CD1c-positive myeloid dendritic cell (primary cell): ENCODE measurements around the gene LUZP4.
"Not testable (repeated sequence)": the region's sequence is repeated elsewhere in the genome, so short reads cannot be mapped to it uniquely, and the experiment has no call there.

Experiments
- DNase-seq: peaks from one replicate; pipeline ENCODE4 v3.0.0-alpha.2; 2016; ENCODE audit errors: extremely low spot score

Gene LUZP4

GRCh38 chrX:115289465-115289864 lies at the start of gene LUZP4:
TSS of gene LUZP4 (plus strand) at chrX:115289715. CDS start at chrX:115289760, 45 bp downstream.
- no peak for DNase-seq

DNA sequence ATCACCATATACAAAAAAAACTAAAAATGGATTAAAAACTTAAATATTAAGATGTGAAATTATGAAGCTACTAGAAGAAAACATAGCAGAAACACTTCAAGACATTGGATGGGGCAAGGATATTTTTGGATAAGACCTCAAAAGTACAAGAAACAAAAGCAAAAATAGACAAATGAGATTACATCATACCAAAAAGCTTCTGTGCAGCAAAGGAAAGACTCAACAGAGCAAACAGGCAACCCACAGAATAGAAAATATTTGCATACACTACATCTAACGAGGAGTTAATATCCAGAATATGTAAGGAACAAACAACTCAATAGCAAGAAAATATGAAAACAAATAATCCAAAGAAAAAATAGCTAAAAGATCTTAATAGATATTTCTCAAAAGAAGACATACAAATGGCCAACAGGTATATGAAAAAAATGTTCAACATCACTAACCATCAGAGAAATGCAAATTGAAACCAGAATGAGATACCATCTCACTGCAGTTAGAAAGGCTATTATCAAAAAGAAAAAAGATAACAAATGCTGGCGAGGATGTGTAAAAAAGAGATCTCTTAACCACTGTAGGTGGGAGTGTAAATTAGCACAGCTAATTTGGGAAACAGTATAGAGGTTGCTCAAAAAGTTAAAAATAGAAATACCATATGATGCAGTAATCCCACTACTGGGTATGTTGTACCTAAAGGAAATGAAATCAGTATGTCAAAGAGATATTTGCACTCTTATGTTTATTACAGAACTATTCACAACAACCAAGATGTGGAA lies 37.9 kb upstream of the LUZP4 start:
- no peak for DNase-seq

- DNase-seq = no peak
Observed at GRCh38 chrX:115255003-115255402, 34.5 kb upstream of the LUZP4 start.

- no peak for DNase-seq
Observed at GRCh38 chrX:115257711-115258110, 31.8 kb upstream of the LUZP4 start.

DNA sequence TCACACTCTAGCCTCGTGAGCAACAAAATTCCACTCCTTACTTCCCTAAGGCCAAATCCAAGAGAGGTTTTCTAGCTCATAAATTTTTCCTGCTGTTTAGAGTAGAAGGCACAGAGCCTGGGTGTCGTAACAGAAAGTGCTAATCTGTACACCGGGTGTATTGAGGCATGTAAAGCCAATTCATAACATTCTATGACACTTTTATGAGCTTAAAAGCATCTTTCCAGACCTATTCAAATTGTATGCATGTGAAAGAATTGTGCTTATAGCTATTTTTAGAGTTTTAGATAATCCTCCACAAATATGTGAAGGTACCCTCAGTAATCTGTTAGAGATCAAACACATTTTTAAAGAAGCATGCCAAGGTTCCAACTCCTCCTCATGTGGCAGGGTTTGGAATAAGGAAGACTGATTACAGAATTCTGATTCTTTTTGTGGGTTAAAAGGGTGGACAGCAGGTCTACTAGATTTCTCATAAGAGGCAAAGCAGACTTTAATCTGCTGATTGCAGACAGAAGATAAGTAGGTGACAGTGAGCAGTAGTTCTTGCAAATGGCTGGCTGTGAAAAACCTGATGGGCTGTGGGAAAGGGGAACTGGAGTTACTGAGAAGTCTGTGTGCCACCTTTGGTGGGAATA lies 30.2 kb upstream of the LUZP4 start:
- DNase-seq = no peak

GRCh38 chrX:115260330-115260729 lies 29.2 kb upstream of the LUZP4 start:
- DNase-seq = no peak

DNA sequence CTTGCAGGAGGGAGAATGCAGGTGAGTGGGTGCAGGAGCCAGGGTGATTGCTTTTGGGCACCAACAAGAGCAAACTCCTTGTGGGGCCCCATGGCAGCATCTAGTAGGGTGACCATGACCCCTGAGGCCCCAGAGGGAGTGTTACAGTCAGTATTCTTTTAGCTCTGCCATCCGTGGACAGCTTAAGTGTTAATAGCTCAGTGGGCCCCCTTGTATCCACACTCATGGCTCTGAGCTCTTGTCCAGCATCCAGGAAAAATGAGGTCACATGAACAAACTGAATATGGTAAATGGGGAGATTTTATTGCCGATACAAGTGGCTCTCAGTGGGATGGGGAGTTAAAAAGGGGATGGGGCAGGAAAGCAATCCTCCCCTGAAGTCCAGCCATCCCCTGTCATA lies 28.4 kb upstream of the LUZP4 start:
- DNase-seq = no peak

DNA sequence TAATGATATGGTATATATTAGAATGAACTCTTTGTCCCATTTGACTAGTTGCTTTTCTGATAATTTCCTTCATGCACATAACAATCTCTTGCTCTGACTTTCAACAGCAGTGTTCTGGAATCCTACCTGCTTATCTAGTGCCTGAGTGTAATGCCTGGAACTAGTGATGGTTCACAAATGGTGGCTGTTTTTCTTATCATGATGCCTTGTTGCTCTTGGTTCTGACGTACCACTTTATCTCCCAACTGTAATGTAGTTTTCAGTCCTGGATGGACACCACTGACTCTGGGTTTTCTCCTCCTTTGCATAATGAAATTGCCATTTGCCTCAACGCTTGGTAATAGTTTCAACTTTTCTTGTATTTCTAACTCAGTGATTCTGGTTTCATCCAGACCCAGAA lies 25.5 kb upstream of the LUZP4 start:
- DNase-seq = no peak

DNA sequence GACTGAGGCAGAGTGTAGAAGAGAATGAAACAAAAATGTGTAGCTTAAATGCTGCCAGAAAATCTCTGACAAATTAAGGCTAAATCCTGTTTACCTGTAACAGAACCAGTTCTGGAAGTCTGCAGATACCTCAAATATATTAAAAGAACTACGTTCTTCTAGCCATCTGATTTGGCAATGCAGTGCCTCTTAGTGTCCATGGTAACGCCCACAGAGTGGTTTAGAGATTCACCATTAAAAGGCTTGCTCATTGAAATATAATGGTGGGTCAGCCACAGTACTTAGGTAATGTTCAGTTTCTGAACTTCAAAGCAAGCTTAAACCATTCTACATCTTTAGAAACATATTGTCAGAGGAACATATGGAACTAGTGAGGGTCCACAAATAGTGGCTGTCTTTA lies 23.2 kb upstream of the LUZP4 start:
- no peak for DNase-seq

- DNase-seq = no peak
Observed at GRCh38 chrX:115268421-115268820, 21.1 kb upstream of the LUZP4 start.

DNA sequence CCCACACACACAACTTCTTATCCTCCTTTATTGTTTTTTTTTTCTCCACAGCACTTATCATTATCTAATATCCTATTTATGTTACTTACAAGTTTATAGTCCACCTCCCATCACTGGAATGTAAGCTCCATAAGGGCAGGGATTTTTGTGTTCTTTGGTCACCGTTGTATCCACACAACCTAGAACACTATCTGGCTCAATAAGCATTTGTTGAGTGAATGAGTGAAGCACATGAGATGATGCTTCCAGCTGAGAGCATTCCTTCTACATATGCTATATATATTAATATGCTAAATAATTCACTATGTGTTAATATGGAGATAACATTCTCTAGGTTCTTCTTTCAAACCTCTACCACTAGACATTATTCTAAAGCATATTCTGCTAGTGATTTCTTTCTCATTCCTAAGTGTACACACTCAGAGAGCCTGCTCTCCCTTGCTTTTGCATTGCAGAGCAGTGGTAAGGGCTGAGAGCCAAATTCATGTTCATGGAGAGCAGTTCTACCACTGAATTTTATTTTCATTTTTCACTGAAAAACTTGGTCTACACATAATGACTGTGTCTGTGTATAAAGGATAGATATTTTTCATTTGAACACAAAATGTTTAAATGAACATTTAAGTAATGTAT lies 20.3 kb upstream of the LUZP4 start:
- DNase-seq = no peak

GRCh38 chrX:115284877-115285276 lies 4.6 kb upstream of the LUZP4 start:
- DNase-seq = no peak

DNA sequence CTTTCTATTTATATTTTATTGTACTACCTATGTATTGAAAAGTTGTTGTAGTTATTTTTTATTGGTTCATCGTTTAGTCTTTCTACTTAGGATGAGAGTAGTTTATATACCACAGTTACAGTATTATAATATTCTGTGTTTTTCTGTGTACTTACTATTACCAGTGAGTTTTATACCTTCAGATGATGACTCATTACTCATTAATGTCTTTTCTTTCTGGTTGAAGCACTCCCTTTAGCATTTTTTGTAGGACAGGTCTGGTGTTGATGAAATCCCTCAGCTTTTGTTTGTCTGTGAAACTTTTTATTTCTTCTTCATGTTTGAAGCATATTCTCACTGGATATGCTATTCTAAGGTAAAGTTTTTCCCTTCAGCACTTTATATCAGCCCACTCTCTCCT lies 7.7 kb downstream of the LUZP4 start:
- DNase-seq = no peak

GRCh38 chrX:115311139-115311538 lies 21.6 kb downstream of the LUZP4 start:
- no peak for DNase-seq

GRCh38 chrX:115311601-115312001 lies 22.1 kb downstream of the LUZP4 start:
- DNase-seq = peak; percentile 4

DNA sequence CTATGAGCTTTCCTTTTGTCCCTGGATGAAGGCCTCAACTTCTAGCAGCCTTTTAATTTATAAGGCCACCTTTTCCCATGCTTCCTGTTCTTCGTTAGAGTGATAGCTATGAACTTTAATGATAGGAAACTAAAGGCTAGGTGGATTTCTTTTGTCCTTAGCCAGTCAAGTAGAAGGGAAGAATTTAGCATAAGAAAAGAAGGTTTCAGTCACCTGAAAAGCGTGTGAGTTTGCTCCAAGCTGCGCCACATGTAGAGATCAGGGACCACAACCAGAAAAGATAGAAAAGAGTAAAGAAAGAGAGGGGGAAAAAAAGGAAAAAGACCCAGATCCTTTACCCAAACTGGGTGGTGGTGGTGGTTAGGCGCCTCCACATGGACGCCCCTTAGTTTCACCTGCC lies 28.6 kb downstream of the LUZP4 start:
- DNase-seq = no peak

DNA sequence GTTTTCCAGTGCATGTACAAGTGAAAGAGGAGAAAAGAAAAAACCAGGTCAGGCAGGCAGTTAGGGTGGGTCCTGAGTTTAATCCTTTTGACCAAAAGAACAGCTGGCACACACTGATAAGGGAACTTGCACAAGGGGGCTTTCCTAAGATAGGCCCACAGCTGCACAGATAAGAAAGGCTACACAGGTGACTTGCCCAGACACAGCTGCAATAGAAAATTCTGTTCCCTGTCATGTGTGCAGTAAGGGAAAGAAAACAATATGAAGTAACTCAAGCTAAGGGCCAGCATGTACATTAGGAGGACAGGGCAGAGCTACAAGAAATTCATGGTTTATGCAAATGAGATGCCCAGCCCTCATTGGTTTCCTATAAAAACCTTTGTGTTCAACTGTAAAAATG lies 32.9 kb downstream of the LUZP4 start:
- no peak for DNase-seq

DNA sequence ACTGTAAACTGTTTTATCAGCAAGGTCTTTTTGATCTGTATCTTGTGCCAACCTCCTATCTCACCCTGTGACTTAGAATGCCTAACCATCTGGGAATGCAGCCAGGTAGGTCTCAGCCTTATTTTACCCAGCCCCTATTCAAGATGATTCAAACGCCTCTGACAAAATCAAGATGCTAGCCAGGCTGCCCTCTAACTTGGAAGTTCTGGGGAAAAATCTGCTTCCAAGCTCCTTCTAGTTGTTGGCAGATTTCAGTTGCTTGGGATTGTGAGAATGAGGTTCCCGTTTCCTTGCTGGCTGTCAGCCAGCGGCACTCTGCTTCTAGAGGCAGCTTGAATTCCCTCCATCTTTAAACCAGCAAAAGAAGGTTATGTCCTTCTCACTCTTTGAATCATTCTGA lies 34.7 kb downstream of the LUZP4 start:
- DNase-seq = no peak

DNA sequence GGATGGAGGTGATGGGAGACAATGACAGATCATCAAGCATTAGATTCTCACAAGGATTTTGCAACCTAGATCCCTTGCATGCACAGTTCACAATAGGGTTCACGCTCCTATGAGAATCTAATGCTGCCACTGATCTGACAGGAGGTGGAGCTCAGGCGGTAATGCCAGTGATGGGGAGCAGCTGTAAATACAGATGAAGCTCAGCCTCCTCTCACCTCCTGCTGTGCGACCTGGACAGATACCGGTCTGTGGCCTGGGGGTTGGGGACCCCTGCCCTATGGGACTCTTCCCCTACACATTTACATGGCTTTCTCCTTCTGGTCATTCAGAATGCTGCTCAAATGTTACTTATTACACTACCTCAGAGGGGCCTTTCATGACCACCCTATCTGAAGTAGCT lies 39.8 kb downstream of the LUZP4 start:
- not testable (repeated sequence) for DNase-seq

GRCh38 chrX:115330498-115331168 lies 41.1 kb downstream of the LUZP4 start:
- DNase-seq = peak; percentile 47

- no peak for DNase-seq
Observed at GRCh38 chrX:115332832-115333231, 43.3 kb downstream of the LUZP4 start.

GRCh38 chrX:115333446-115333845 lies 43.9 kb downstream of the LUZP4 start:
- DNase-seq = no peak
